Activated T-cell treated with anti-CD3 and anti-CD28 coated beads, Interleukin-2, amount 50 U/mL, for 24 hours (primary cell): ENCODE results near the gene ALOX15B.

ENCODE experiments used
- DNase-seq: peaks from one replicate; pipeline ENCODE4 v3.0.0-alpha.2; 2020
- H3K27ac Mint-ChIP-seq: 2 replicates; pipeline ENCODE4 v1.8.0; 2020; ENCODE audit warnings: mild to moderate bottlenecking, mixed read lengths
- H3K27me3 Mint-ChIP-seq: 2 replicates; pipeline ENCODE4 v1.8.0; 2020; ENCODE audit warnings: mixed read lengths
- H3K36me3 Mint-ChIP-seq: 2 replicates; pipeline ENCODE4 v1.8.0; 2020; ENCODE audit warnings: low read depth, mixed read lengths
- H3K4me1 Mint-ChIP-seq: 2 replicates; pipeline ENCODE4 v1.8.0; 2020; ENCODE audit warnings: low read depth, mixed read lengths
- H3K4me3 Mint-ChIP-seq: 2 replicates; pipeline ENCODE4 v1.8.0; 2020; ENCODE audit warnings: mild to moderate bottlenecking, moderate library complexity, mixed read lengths
- H3K9me3 Mint-ChIP-seq: 2 replicates; pipeline ENCODE4 v1.8.0; 2020; ENCODE audit warnings: mixed read lengths

ALOX15B gene

DNA sequence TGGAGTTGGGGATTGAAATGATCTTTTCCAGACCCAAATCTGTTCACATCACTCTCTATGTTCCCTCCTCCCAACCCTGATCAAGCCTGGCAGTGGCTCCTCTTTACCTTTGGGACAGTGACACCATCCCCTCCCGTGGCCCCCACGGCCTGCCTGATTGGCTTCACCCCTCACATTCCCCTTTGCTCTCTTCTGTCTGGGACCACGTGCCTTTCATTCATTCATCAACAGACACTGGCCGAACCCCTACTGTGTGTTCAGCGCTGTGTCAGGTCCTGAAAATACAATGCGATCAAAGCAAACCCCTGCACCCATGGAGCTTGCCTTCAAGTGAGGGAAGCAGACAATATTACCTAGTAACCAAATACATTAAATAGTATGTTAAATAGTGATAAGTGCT is 50.9 kb downstream of the ALOX15B start:
- no peak for DNase-seq
- Mint-ChIP-seq H3K27ac (no peak overlapping the region), H3K27me3 (peaks cover 40% of the 10 kb centered on the region), H3K9me3 (no peaks in the 10 kb centered on the region), H3K4me3 (no peak overlapping the region), H3K4me1 (peaks cover 6% of the 10 kb centered on the region), H3K36me3 (no peaks in the 10 kb centered on the region)

GRCh38 chr17:8091033-8091687 is 52.3 kb downstream of the ALOX15B start:
- Mint-ChIP-seq H3K27me3 (peaks cover 37% of the 10 kb centered on the region), H3K36me3 (no peaks in the 10 kb centered on the region), H3K9me3 (no peaks in the 10 kb centered on the region), H3K4me3 (no peak overlapping the region), H3K4me1 (peaks cover 8% of the 10 kb centered on the region), H3K27ac (no peak overlapping the region)
- no peak for DNase-seq

DNA sequence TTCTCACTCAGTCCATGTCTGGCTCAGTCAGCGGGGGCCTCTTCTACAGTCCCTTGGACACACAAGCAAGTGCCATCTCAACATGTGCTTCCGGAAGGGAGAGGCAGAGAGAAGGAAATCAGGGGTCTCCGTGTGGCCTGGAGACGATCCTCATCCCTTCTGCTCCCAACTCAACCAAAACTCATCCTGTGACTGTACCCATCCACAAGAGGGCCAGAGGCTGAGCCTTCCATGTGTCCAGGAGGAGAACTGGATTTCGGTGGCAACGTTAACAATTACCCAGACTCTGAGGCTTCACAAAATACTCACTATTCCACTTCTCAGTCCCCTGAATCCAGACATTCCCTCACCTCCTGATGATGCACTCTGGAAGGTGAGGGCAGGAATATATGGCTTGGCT is 56.5 kb downstream of the ALOX15B start:
- H3K4me3 Mint-ChIP-seq: no peak overlapping the region
- no peaks in the 10 kb centered on the region for H3K36me3 Mint-ChIP-seq
- DNase-seq: no peak
- H3K27ac Mint-ChIP-seq: no peak overlapping the region
- no peaks in the 10 kb centered on the region for H3K9me3 Mint-ChIP-seq
- H3K27me3 Mint-ChIP-seq: peaks cover 18% of the 10 kb centered on the region
- H3K4me1 Mint-ChIP-seq: peaks cover 8% of the 10 kb centered on the region

- Mint-ChIP-seq H3K27me3 (peaks cover 9% of the 10 kb centered on the region), H3K4me3 (no peak overlapping the region), H3K4me1 (peaks cover 8% of the 10 kb centered on the region)
Observed at GRCh38 chr17:8096541-8096940, 57.7 kb downstream of the ALOX15B start.

More at GRCh38 chr17:8096541-8096940, 57.7 kb downstream of the ALOX15B start:
- no peaks in the 10 kb centered on the region for H3K9me3 Mint-ChIP-seq
- DNase-seq: no peak
- H3K36me3 Mint-ChIP-seq: no peaks in the 10 kb centered on the region
- no peak overlapping the region for H3K27ac Mint-ChIP-seq
